Ovary (tissue), 9 donors: ENCODE measurements around the gene COL13A1. TPM values are rescaled to one million over a fixed set of nuclear protein-coding genes. Genes with fewer than 3 reads are reported as not detected.

ENCODE experiments used
- DNase-seq, 5 donors: peaks; one replicate each; pipeline ENCODE4 v3.0.0-alpha.2; 2019 to 2020
- H3K27ac ChIP-seq, 2 donors: fragments of 200-600 bp; one replicate each; pipeline versions ENCODE4 v1.5.1 to v1.8.0; 2019 to 2022
- H3K27me3 ChIP-seq: fragments of 200-600 bp; one replicate; pipeline ENCODE4 v1.8.0; 2022
- H3K36me3 ChIP-seq: fragments of 200-600 bp; sonication (generic); one replicate; pipeline ENCODE4 v1.5.1; 2019
- H3K4me1 ChIP-seq: one replicate; pipeline ENCODE4 v1.8.1; 2013; ENCODE audit warnings: mild to moderate bottlenecking, moderate library complexity; ENCODE audit not compliant: insufficient read depth
- H3K4me3 ChIP-seq: fragments of 200-600 bp; sonication (generic); one replicate; pipeline ENCODE4 v1.5.1; 2017
- H3K9me3 ChIP-seq, 2 donors: fragments of 200-600 bp in 1 of 2; sonication (generic) in 1 of 2; one replicate each; pipeline versions ENCODE4 v1.5.1 to v1.8.1; 2013 to 2019; ENCODE audit warnings: mild to moderate bottlenecking in 1 of 2, moderate library complexity in 1 of 2
- CTCF ChIP-seq, 3 donors: fragments of 450-650 bp in 2 of 3; fragments of 200-600 bp in 1 of 3; IDR thresholded peaks; one replicate each; pipeline versions ENCODE4 v1.5.1 to v1.8.0; 2016 to 2022; ENCODE audit warnings: antibody characterized with exemption in 3 of 3, mild to moderate bottlenecking in 1 of 3
- EP300 ChIP-seq: sonication (generic); formaldehyde crosslinking; IDR thresholded peaks from one replicate; pipeline ENCODE4 v1.6.1; 2017; ENCODE audit warnings: antibody characterized with exemption
- POLR2A ChIP-seq: fragments of 450-650 bp; IDR thresholded peaks from one replicate; pipeline ENCODE4 v1.6.1; 2017; ENCODE audit warnings: antibody characterized with exemption, mild to moderate bottlenecking, moderate library complexity
- WGBS, 3 donors: extraction: QIAGEN DNeasy Blood & Tissue Kit in 1 of 3; methylation state at CpG; one replicate each; pipeline versions ENCODE4 v1.1.5 to v1.1.7; 2013 to 2017; 5-methylcytosine and 5-hydroxymethylcytosine counted together
- intact Hi-C, 4 donors: fragments of 100-400 bp; cut with DNase I; formaldehyde crosslinking; loops; one replicate each; pipeline versions ENCODE4 v1.11.0 to v1.15.1; 2022 to 2023
- polyA plus RNA-seq, 2 donors: library from polyadenylated mRNA; stranded (reverse); fragments of 200-250 nt in 1 of 2; fragments of 350-450 nt in 1 of 2; fragmentation: Illumina TruSeq in 1 of 2; extraction: RNeasy Lipid Tissue Mini Kit (QIAGEN cat#74804) in 1 of 2; gene quantifications; one replicate each; pipeline ENCODE4 v1.2.3, GENCODE V29; 2013 to 2014
- total RNA-seq, 7 donors: library from RNA; depleted of rRNA in 2 of 7; stranded (reverse); fragments of >200 nt in 2 of 7; fragmentation: NEBNext Ultra II Directional in 3 of 7; extraction: Animal tissue kit (Norgen Biotek cat#: 25700) in 3 of 7; gene quantifications; one replicate each; pipeline versions ENCODE4 v1.1.0 to v1.2.4, GENCODE V29; 2016 to 2023
- donor health status: DM: no; HTN: no; CAD: no; lungs with moderate emphysema.
- donor health status: DM: no; HTN: no; CAD: no.
- donor health status: Bipolar disorder and iron deficiency.
- donor health status: DM: yes; HTN: yes; CAD: no.
- donor health status: DM: no; HTN: no; CAD: no.
- donor health status: DM: yes; HTN: yes; CAD: no.

Gene COL13A1
- total and polyA plus RNA-seq, 9 donors, result 0.48 to 3.1 (median 1.1) TPM

- H3K4me3 ChIP-seq, result no peak overlapping the region
- no peak overlapping the region for H3K27ac ChIP-seq
- no peak for DNase-seq
- WGBS, 3 donors, result 79 to 89% (median 83%) methylated on average over 7 of the region's 7 CpGs
- intact Hi-C loops, result no loop called here
- no peaks in the 10 kb centered on the region for H3K9me3 ChIP-seq
- no peak for TF ChIP-seq POLR2A
- no peaks in the 10 kb centered on the region for H3K4me1 ChIP-seq
- no peaks in the 10 kb centered on the region for H3K36me3 ChIP-seq
- H3K27me3 ChIP-seq, result no peaks in the 10 kb centered on the region
Measured at GRCh38 chr10:69890065-69890847, 88.5 kb downstream of the COL13A1 start.

DNA sequence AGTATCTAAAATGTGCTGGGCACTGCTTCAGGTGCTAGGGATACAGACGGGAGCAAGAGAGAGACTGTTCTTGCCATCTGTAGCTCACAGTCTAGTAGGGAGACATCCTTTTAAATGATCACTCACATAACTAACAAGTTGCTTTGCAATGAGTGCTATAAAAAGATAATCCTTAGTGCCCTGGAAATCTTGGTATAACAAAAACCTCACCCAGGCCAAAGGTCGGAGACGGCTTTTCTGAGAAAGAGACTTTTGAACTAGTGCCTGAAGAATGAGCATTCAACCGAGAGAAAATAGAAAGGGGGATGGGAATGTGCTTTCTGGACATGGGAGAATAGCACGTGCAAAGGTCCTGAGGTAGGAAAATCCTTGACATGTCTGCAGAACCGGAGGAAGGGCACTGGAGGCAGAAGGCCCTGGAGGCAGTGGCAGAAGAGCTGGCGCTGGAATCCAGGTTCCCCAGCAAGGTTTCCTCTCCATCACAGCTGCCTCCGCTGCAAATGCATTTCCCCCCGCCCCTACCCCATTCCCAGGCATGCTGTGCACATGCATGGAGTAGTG lies 89.4 kb downstream of the COL13A1 start:
- Histone ChIP-seq H3K4me1 (no peaks in the 10 kb centered on the region), H3K9me3 (no peaks in the 10 kb centered on the region), H3K27me3 (no peaks in the 10 kb centered on the region), H3K36me3 (no peaks in the 10 kb centered on the region), H3K27ac (no peak overlapping the region), H3K4me3 (no peak overlapping the region)
- no peak for DNase-seq
- WGBS, 3 donors, result 93 to 95% (median 94%) methylated on average over 9 of the region's 9 CpGs
- TF ChIP-seq POLR2A (no peak), EP300 (no peak), CTCF (IDR thresholded peaks at IDR 0.05) (no peak)
- intact Hi-C loops, result no loop called here

DNA sequence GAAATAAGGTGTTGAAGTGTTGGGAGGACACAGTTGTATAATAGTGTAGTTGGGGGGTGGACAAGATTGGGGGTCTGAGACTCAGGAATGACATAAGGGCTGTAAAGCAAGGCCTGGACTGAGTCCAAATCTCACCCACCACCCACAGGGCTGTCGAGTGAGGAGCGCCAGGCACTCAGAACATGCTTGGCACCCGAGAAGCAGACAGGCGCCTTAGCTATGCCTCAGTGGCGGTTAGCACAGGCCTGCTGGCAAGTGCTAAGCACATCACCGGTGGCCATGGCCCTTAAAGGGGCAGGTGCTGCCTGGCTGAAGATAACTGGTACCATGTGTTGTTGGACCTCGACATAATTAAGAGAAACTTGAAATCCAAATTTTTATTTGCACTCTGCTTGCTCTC lies 90.7 kb downstream of the COL13A1 start:
- Histone ChIP-seq H3K4me1 (no peaks in the 10 kb centered on the region), H3K27ac (no peak overlapping the region), H3K9me3 (no peaks in the 10 kb centered on the region), H3K36me3 (no peaks in the 10 kb centered on the region), H3K4me3 (no peak overlapping the region), H3K27me3 (no peaks in the 10 kb centered on the region)
- no peak for TF ChIP-seq EP300
- no peak for TF ChIP-seq CTCF (IDR thresholded peaks at IDR 0.05)
- no peak for TF ChIP-seq POLR2A
- intact Hi-C loops, result no loop called here
- no peak for DNase-seq
- 80 to 87% (median 84%) methylated on average over 7 of the region's 7 CpGs for WGBS, 3 donors

DNA sequence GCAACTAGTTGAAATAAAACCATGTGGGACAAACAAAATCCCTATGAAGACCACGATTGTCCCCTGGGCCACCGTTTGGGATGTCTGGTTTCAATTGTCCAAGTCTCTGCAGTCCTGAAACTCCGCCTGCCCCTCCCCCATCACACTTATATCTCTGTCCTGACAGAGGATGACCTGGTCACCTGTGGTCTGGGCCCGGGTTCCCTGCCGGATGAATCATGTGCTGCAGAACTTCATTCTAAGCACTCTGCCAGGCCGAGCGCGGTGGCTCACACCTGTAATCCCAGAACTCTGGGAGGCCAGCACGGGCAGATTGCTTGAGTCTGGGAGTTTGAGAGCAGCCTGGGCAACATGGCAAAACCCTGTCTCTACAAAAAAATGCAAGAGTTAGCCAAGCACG lies 91.1 kb downstream of the COL13A1 start:
- DNase-seq, result no peak
- WGBS, 3 donors, result 83 to 88% (median 85%) methylated on average over 10 of the region's 10 CpGs

More for the DNA sequence above, 91.1 kb downstream of the COL13A1 start:
- TF ChIP-seq CTCF (IDR thresholded peaks at IDR 0.05), result no peak
- no peak for TF ChIP-seq EP300
- TF ChIP-seq POLR2A, result no peak
- intact Hi-C loops, result no loop called here
- Histone ChIP-seq H3K27me3 (no peaks in the 10 kb centered on the region), H3K4me1 (no peaks in the 10 kb centered on the region), H3K36me3 (no peaks in the 10 kb centered on the region), H3K27ac (no peak overlapping the region), H3K9me3 (no peaks in the 10 kb centered on the region), H3K4me3 (no peak overlapping the region)
